AG04450 (cell line): ENCODE measurements around the gene EME1. TPM values are rescaled to one million over a fixed set of nuclear protein-coding genes. Genes with fewer than 3 reads are reported as not detected.

Experiments
- CTCF ChIA-PET: fragments of 300-600, 350-600 bp; formaldehyde crosslinking; extraction: SDS; loops from one replicate; lab custom pipeline; 2022; ENCODE audit warnings: antibody characterized with exemption, inconsistent platforms; lab: Charles Lee
- POLR2A ChIA-PET: fragments of 350-600 bp; formaldehyde crosslinking; extraction: SDS; loops from one replicate; lab custom pipeline; 2021; ENCODE audit warnings: antibody characterized with exemption, inconsistent platforms; lab: Yijun Ruan, JAX
- DNase-seq: peaks from one replicate; pipeline ENCODE4 v3.0.0-alpha.2; 2011; ENCODE audit warnings: low read depth, low spot score
- H3K27ac ChIP-seq: one replicate; pipeline ENCODE4 v1.5.1; 2012; ENCODE audit warnings: low read depth, low read length, control low read depth
- H3K27me3 ChIP-seq: one replicate; pipeline ENCODE4 v1.6.0; 2012; ENCODE audit warnings: low read length; ENCODE audit not compliant: control insufficient read depth, insufficient read depth
- H3K4me3 ChIP-seq: 2 replicates; pipeline ENCODE4 v1.5.1; 2011; ENCODE audit warnings: mild to moderate bottlenecking, low read depth, low read length, control low read depth
- H3K9me3 ChIP-seq: 2 replicates; pipeline ENCODE4 v1.5.1; 2012; ENCODE audit warnings: low read length; ENCODE audit not compliant: control insufficient read depth, insufficient read depth
- polyA plus RNA-seq: library from polyadenylated mRNA; depleted of rRNA; stranded (reverse); fragments of >200 nt; gene quantifications from 2 replicates; pipeline ENCODE4 v1.2.3, GENCODE V29; 2011
- TF ChIP-seq, protein P1 (sequence below): IDR thresholded peaks from 2 replicates; pipeline ENCODE4 v1.5.1; 2011; ENCODE audit warnings: low read depth, low read length, control low read depth, inconsistent platforms

The EME1 gene
- polyA plus RNA-seq, 1 experiment = 2.5 TPM

DNA sequence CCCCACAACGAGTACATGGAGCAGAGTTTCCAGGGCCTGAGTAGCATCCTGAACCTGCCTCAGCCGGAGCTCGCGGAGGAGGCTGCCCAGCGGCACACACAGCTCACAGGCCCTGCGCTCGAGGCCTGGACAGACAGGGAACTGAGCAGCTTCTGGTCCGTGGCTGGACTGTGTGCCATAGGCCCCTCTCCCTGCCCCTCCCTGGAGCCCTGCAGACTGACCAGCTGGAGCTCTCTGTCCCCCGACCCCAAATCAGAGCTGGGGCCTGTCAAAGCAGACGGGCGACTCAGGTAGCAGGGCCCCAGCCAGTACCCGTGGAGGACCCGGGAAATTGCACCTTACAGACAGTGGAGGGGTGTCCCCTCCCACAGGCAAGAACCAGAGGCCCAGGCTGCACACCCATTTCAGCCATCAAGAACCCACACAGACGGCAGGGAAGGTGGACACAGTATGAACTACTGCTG lies 13.0 kb upstream of the EME1 start:
- Histone ChIP-seq H3K4me3 (no peak overlapping the region), H3K27me3 (no peaks in the 10 kb centered on the region), H3K9me3 (no peaks in the 10 kb centered on the region; the same call in 1 of the 2 replicates), H3K27ac (no peak overlapping the region)
- no peak for DNase-seq
- TF ChIP-seq, protein P1, sequence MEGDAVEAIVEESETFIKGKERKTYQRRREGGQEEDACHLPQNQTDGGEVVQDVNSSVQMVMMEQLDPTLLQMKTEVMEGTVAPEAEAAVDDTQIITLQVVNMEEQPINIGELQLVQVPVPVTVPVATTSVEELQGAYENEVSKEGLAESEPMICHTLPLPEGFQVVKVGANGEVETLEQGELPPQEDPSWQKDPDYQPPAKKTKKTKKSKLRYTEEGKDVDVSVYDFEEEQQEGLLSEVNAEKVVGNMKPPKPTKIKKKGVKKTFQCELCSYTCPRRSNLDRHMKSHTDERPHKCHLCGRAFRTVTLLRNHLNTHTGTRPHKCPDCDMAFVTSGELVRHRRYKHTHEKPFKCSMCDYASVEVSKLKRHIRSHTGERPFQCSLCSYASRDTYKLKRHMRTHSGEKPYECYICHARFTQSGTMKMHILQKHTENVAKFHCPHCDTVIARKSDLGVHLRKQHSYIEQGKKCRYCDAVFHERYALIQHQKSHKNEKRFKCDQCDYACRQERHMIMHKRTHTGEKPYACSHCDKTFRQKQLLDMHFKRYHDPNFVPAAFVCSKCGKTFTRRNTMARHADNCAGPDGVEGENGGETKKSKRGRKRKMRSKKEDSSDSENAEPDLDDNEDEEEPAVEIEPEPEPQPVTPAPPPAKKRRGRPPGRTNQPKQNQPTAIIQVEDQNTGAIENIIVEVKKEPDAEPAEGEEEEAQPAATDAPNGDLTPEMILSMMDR = no peak
- ChIA-PET POLR2A (interaction anchor here (0.6 to 1.1 kb wide), 2 partner anchors 12 to 83 kb away, joined by 3 to 9 read pairs; no protein-coding TSS in a partner anchor), CTCF (interaction anchor here (0.6 to 6.5 kb wide), 3 partner anchors 12 to 113 kb away, joined by 3 to 45 read pairs (median 3); partner anchors contain the start of gene LRRC59)

DNA sequence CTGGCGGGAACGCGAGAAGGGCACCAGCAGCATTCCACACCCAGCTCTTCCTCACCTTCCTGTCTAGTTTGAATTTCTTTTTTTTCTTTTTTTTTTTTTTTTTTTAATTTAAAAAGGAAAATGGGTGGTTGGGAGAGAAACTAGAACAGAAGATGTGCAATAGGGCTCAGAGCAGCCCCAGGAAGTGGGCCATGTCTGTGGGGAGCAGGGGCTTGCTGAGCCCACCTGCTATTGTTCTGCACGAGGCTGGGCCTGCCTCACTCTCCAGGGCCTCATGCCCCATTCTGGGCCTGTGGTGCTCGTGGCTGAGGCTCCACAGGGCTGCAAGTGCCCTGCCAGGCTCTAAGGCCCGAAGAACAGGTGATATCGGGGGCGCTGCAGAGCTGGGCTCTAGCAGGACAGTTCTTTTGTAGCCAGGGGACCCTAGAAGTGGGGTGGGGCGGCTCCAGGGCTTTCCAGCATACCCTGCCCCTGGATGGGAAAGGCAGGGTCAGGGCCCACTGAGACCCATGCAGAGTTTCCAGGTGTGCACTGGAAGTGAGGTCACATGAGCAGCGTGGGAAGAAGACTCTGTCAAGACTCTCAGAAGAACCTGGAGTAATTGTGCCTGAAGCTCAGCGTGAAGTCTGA lies 12.4 kb upstream of the EME1 start:
- CTCF ChIA-PET = interaction anchor here (0.6 to 6.5 kb wide), 13 partner anchors 11 to 291 kb away, joined by 3 to 47 read pairs (median 9); partner anchors contain the start of genes EME1, LRRC59, MRPL27 and XYLT2
- H3K27me3 ChIP-seq = no peaks in the 10 kb centered on the region
- H3K9me3 ChIP-seq = no peaks in the 10 kb centered on the region; the same call in 1 of the 2 replicates
- POLR2A ChIA-PET = interaction anchor here (0.6 to 1.1 kb wide), 2 partner anchors 12 to 82 kb away, joined by 3 to 9 read pairs; no protein-coding TSS in a partner anchor
- no peak for DNase-seq
- no peak overlapping the region for H3K27ac ChIP-seq
- H3K4me3 ChIP-seq = no peak overlapping the region
- TF ChIP-seq, protein P1 = no peak

DNA sequence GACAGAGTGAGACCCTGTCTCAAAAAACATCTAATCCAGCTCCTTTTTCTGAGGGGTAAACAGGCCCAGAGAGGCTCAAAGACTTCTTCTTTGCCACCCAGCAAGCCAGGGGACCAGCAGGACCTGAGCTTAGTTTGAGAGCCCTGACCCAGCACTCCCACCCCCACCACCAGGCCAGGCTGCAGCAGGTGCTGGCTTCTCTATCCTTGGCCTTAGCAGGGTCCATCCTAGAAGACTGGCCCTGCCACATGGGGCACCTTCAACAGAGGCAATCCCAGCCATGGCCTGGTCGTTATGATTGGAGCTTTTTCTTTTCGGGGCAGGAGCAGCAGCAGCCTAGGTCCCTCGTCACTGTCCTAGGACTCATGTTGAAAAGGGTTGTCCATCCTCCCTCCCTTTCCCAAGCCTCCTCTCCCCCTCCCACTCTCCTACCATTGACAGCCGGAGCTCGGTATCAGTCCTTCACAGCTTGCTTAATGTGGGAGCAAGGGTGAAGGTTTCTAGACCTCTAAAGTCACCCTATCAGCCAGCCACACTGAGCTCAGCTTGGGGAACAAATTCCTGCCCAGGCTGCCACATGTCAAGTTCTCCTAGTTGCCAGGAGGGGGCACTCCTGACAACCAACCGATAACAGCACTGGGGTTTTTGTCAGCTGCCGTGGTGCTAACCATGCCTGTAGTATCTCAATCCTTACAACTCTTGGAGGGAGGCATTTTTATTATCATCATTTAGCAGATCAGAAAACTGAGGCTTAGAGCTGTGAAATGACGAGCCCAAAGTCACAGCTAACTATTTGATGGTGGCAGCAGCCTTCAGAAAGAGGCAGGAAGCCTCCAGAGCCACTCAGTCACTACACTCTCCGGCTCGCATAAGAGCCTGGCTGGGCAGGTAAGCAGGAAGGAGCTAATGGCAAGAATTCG lies 11.2 kb upstream of the EME1 start:
- no peak overlapping the region for H3K27ac ChIP-seq
- no peak overlapping the region for H3K4me3 ChIP-seq
- CTCF ChIA-PET = interaction anchor here (0.6 to 6.5 kb wide), 39 partner anchors 10 to 484 kb away, joined by 3 to 47 read pairs (median 4); partner anchors contain the start of genes ACSF2, CHAD, COL1A1 and EME1
- no peaks in the 10 kb centered on the region for H3K27me3 ChIP-seq
- POLR2A ChIA-PET = interaction anchor here (1.1 to 1.8 kb wide), 4 partner anchors 9 to 35 kb away, joined by 3 to 6 read pairs (median 4); no protein-coding TSS in a partner anchor
- H3K9me3 ChIP-seq = no peaks in the 10 kb centered on the region; the same call in 1 of the 2 replicates
- peak; percentile 49 for DNase-seq
- TF ChIP-seq, protein P1 = peak; percentile 80

DNA sequence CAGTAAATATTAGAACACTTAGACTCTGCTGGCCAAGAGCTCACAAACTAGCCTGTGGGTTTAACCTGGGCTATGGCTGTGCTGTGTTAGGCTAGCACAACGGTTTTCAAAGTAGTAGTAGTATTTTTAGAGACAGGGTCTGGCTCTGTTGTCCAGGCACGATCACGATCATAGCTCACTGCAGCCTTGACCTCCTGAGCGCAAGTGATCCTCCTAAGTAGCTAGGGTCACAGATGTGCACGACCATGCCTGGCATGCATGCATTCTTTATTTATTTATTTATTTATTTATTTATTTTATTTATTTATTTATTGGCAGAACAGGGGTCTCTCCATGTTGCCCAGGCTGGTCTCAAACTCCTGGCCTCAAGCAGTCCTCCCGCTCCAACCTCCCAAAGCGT lies 10.4 kb upstream of the EME1 start:
- POLR2A ChIA-PET = interaction anchor here (1.1 to 1.8 kb wide), 4 partner anchors 10 to 34 kb away, joined by 3 to 6 read pairs (median 4); no protein-coding TSS in a partner anchor
- TF ChIP-seq, protein P1 = no peak
- DNase-seq = no peak
- CTCF ChIA-PET = interaction anchor here (0.6 to 6.5 kb wide), 26 partner anchors 9 to 270 kb away, joined by 3 to 47 read pairs (median 5); partner anchors contain the start of genes ACSF2, CHAD, COL1A1 and EME1
- Histone ChIP-seq H3K9me3 (no peaks in the 10 kb centered on the region), H3K27me3 (no peaks in the 10 kb centered on the region), H3K27ac (no peak overlapping the region), H3K4me3 (no peak overlapping the region)
